PC-3 (cell line): ENCODE data around the gene FAM3B. TPM values are rescaled to one million over a fixed set of nuclear protein-coding genes. Genes with fewer than 3 reads are reported as not detected.

Experiments used
- ATAC-seq: fragments of 200-7000 bp; cut with Tn5 transposase; 2 replicates; pipeline ENCODE4 v1.9.1; 2020; ENCODE audit warnings: mild to moderate bottlenecking, moderate library complexity
- BruUV-seq: library from RNA; stranded (reverse); fragments of 400-500 nt; replicated peaks from 2 replicates; lab custom pipeline; 2021; lab: Mats Ljungman, UMichigan
- CTCF ChIA-PET: fragments of 300-600 bp; sonication (Branson Sonifier 250); formaldehyde crosslinking; loops from one replicate; lab custom pipeline; 2022; ENCODE audit warnings: antibody characterized with exemption; lab: Charles Lee
- POLR2A ChIA-PET: fragments of 300-600 bp; sonication (Branson Sonifier 250); formaldehyde crosslinking; loops from one replicate; lab custom pipeline; 2022; ENCODE audit warnings: antibody characterized with exemption; ENCODE audit not compliant: unreplicated experiment; lab: Charles Lee
- DNase-seq: peaks from one replicate; pipeline ENCODE4 v3.0.0-alpha.2; 2015
- H2AFZ ChIP-seq: fragments of 300-600 bp; sonication (generic); 2 replicates; pipeline ENCODE4 v1.6.0; 2016; ENCODE audit warnings: antibody characterized with exemption, low read length
- H3F3A ChIP-seq: fragments of 300-600 bp; sonication (generic); one replicate; pipeline ENCODE4 v1.6.0; 2017; ENCODE audit warnings: antibody characterized with exemption, low read length, control low read depth, mild to moderate bottlenecking; ENCODE audit not compliant: unreplicated experiment
- H3K27ac ChIP-seq: fragments of 300-600 bp; sonication (generic); 2 replicates; pipeline ENCODE4 v1.5.1; 2016; ENCODE audit warnings: mild to moderate bottlenecking, low read length
- H3K27me3 ChIP-seq: fragments of 300-600 bp; sonication (generic); 2 replicates; pipeline ENCODE4 v1.6.1; 2016; ENCODE audit warnings: low read length, mixed read lengths
- H3K36me3 ChIP-seq: fragments of 300-600 bp; sonication (generic); 2 replicates; pipeline ENCODE4 v1.6.1; 2016; ENCODE audit warnings: low read depth, mixed run types, low read length, mixed read lengths
- H3K4me1 ChIP-seq: fragments of 300-600 bp; sonication (generic); 2 replicates; pipeline ENCODE4 v1.5.1; 2016; ENCODE audit warnings: low read length; ENCODE audit not compliant: insufficient read depth
- H3K4me2 ChIP-seq: fragments of 300-600 bp; sonication (generic); 2 replicates; pipeline ENCODE4 v1.6.0; 2016; ENCODE audit warnings: low read length
- H3K4me3 ChIP-seq: fragments of 300-600 bp; sonication (generic); 2 replicates; pipeline ENCODE4 v1.5.1; 2016; ENCODE audit warnings: mild to moderate bottlenecking, low read length, mixed read lengths
- H3K79me2 ChIP-seq: fragments of 300-600 bp; sonication (generic); 2 replicates; pipeline ENCODE4 v1.6.1; 2017; ENCODE audit warnings: low read length, mixed read lengths
- H3K9ac ChIP-seq: fragments of 300-600 bp; sonication (generic); 2 replicates; pipeline ENCODE4 v1.6.0; 2016; ENCODE audit warnings: mild to moderate bottlenecking, low read length
- H3K9me2 ChIP-seq: fragments of 300-600 bp; sonication (generic); replicated peaks from 2 replicates; pipeline ENCODE4 v1.6.1; 2016; ENCODE audit warnings: mixed run types, low read length, mixed read lengths
- H3K9me3 ChIP-seq: fragments of 300-600 bp; sonication (generic); 2 replicates; pipeline ENCODE4 v1.6.1; 2016; ENCODE audit warnings: low read length, mixed read lengths
- H4K20me1 ChIP-seq: fragments of 300-600 bp; sonication (generic); 2 replicates; pipeline ENCODE4 v1.6.1; 2016; ENCODE audit warnings: low read length, mixed read lengths
- CTCF ChIP-seq: fragments of 300-600 bp; sonication (generic); conservative IDR thresholded peaks from 2 replicates; pipeline ENCODE4 v1.5.1; 2017; ENCODE audit warnings: antibody characterized with exemption, low read depth, mild to moderate bottlenecking, low read length
- EZH2 ChIP-seq: fragments of 300-600 bp; sonication (generic); IDR thresholded peaks from one replicate; pipeline ENCODE4 v1.6.1; 2017; ENCODE audit warnings: antibody characterized with exemption, mild to moderate bottlenecking, low read length; ENCODE audit not compliant: unreplicated experiment
- EZH2phosphoT487 ChIP-seq: fragments of 300-600 bp; sonication (generic); IDR thresholded peaks from 2 replicates; pipeline ENCODE4 v1.6.1; 2018; ENCODE audit warnings: mild to moderate bottlenecking, antibody characterized with exemption, low read length, borderline replicate concordance
- intact Hi-C: fragments of 100-400 bp; cut with micrococcal nuclease; formaldehyde crosslinking; loops from 2 replicates; pipeline ENCODE4 v1.9.0; 2023
- total RNA-seq: library from RNA; depleted of rRNA; stranded (reverse); fragments of >200 nt; gene quantifications from 2 replicates; pipeline ENCODE4 v1.2.3, GENCODE V29; 2014

FAM3B gene
- total RNA-seq, 1 experiment from 2014 or later = not detected

GRCh38 chr21:41280115-41280919 lies 36.3 kb upstream of the FAM3B start:
- H3K9me2 ChIP-seq = no peaks in the 10 kb centered on the region
- ChIA-PET CTCF (no interaction called here), POLR2A (no interaction called here)
- BruUV-seq = no TSS peak
- ATAC-seq = no peak
- H3K9ac ChIP-seq = no peak overlapping the region
- no peak overlapping the region for H3K4me3 ChIP-seq
- no peaks in the 10 kb centered on the region for H3K9me3 ChIP-seq
- no peaks in the 10 kb centered on the region for H3F3A ChIP-seq
- no peak overlapping the region for H3K4me2 ChIP-seq
- no peaks in the 10 kb centered on the region for H3K27me3 ChIP-seq
- H3K36me3 ChIP-seq = no peaks in the 10 kb centered on the region; the same call in 1 of the 2 replicates
- no peak for TF ChIP-seq EZH2
- TF ChIP-seq EZH2phosphoT487 = no peak
- no peak for TF ChIP-seq CTCF
- intact Hi-C loops = loop anchor here (5.0 to 10.0 kb wide), 3 partner anchors 67 to 332 kb away; partner anchors contain the start of gene MX1
- no peaks in the 10 kb centered on the region for H4K20me1 ChIP-seq
- H3K79me2 ChIP-seq = no peaks in the 10 kb centered on the region
- no peaks in the 10 kb centered on the region for H3K4me1 ChIP-seq
- DNase-seq = no peak
- no peak overlapping the region for H3K27ac ChIP-seq
- H2AFZ ChIP-seq = no peak overlapping the region

DNA sequence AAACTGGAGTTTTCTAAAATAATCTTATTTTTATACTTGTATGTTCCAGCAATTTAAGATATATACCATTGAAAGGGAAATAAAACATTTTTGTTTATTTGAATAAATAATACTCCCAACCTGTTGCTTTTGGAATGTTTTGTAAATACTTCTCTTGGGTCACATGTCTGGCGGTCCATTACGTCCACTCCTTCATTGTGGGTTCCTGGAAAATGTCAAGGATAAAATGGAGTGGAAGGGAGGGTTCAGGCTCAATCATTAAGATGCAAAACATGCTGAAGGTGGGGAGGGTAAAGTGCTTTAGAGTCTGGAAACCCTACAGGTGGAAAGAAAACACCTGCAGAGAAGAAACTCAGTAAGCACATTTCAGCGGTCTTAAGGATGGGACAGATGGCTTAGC lies 34.2 kb upstream of the FAM3B start:
- no peak overlapping the region for H3K4me2 ChIP-seq
- ATAC-seq = no peak
- no peaks in the 10 kb centered on the region for H3K27me3 ChIP-seq
- no peak overlapping the region for H3K27ac ChIP-seq
- intact Hi-C loops = loop anchor here (5.0 to 10.0 kb wide), 3 partner anchors 65 to 330 kb away; partner anchors contain the start of gene MX1
- H3K9me2 ChIP-seq = no peaks in the 10 kb centered on the region
- H3K9ac ChIP-seq = no peak overlapping the region
- H3K4me1 ChIP-seq = no peaks in the 10 kb centered on the region
- H3F3A ChIP-seq = no peaks in the 10 kb centered on the region
- POLR2A ChIA-PET = interaction anchor here (1.5 kb wide), 1 partner anchor 144 kb away, joined by 3 read pairs; the partner anchor contains the start of gene MX1
- DNase-seq = no peak
- no peak overlapping the region for H2AFZ ChIP-seq
- H3K79me2 ChIP-seq = no peaks in the 10 kb centered on the region
- TF ChIP-seq EZH2phosphoT487 = no peak
- TF ChIP-seq EZH2 = no peak
- no peak for TF ChIP-seq CTCF
- no peak overlapping the region for H3K4me3 ChIP-seq
- H3K36me3 ChIP-seq = no peaks in the 10 kb centered on the region
- no peaks in the 10 kb centered on the region for H4K20me1 ChIP-seq
- CTCF ChIA-PET = interaction anchor here (0.8 to 1.9 kb wide), 7 partner anchors 78 to 535 kb away, joined by 3 to 31 read pairs (median 8); no protein-coding TSS in a partner anchor
- H3K9me3 ChIP-seq = no peaks in the 10 kb centered on the region
- no TSS peak for BruUV-seq
